Stimulated activated CD4-positive, alpha-beta T cell treated with anti-CD3 and anti-CD28 coated beads, Interleukin-15, amount 100 ng/mL, for 1 hour (primary cell): ENCODE measurements around the gene TMEM98.
"Not testable (repeated sequence)": the region's sequence is repeated elsewhere in the genome, so short reads cannot be mapped to it uniquely, and the experiment has no call there.

Experiments used
- DNase-seq, 2 donors: peaks; one replicate each; pipeline ENCODE4 v3.0.0-alpha.2; 2020; ENCODE audit warnings: low read depth in 1 of 2, low spot score in 1 of 2

Gene TMEM98

DNA sequence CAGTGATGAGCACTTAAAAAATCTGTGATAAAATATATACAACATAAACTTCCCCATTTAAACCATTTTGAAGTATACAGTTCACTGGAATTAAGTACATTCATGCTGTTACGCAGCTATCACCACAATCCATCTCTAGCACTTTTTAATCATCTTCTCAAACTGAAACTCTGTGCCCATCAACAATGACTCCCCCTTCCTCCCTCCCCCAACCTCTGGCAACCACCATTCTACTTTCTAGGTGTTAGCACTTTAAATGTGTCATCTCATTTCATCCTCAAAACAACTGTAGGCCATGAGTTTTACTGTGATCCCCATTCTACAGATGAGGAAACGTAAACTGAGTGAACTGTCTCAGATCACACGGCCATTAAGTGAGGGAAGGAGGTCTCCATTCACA, 13.8 kb upstream of the TMEM98 start:
- DNase-seq, result no peak

DNA sequence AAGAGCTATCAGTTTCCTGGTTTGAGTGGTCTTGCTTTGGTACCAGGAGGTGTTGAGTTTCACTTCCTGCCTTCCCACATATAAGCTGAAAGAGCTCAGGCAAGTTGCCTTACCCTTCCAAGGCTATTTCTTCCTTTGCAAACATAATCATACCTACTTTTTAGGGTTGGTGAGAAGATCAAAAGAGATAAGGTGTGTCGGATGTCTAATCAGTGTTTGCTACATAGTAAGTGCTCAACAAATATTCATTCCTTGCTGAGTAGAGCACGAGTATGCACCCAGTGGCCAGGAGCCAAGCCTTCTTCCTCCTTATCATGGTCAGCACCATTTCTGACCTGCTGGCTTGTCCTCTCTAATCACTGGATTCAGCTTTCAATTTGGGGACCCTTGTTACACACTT, 12.7 kb upstream of the TMEM98 start:
- DNase-seq, result no peak

DNA sequence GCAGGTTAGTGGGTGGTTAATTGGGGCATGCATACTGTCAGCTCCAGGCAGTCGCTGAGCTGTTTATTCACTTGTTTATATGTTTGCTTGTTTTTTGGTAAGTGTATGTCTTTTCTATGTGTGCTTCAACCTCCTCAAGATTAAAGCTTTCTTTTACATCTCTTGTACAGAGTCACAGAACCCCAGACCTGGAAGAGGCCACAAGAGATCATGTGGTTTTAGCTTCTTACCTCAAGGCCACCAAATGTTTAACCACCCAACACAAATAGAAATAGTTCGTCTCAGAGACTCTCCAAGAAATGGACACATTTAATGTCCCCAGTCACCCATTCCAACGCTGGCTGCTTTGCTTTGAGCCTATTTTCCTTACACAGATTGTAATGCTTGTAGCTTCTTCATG, 11.8 kb upstream of the TMEM98 start:
- no peak for DNase-seq

DNA sequence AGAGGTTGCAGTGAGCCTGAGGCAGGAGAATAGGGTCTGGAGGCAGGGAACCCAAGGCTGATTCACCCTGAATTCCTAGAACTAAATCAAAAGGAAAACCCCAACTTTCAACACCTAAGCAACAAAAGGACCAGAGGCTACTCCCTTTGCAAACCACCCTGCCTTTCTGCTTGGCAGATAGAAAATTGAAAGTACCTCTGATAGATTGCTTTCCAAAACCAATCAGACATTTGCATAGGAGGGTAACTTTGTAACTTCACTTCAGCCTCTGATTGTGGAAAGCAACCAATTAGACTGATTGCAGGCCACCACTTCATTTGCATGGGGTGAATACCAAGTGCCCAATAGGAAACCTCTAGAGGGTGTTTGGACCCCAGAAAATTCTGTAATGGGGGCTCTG, 10.9 kb upstream of the TMEM98 start:
- DNase-seq, result no peak

DNA sequence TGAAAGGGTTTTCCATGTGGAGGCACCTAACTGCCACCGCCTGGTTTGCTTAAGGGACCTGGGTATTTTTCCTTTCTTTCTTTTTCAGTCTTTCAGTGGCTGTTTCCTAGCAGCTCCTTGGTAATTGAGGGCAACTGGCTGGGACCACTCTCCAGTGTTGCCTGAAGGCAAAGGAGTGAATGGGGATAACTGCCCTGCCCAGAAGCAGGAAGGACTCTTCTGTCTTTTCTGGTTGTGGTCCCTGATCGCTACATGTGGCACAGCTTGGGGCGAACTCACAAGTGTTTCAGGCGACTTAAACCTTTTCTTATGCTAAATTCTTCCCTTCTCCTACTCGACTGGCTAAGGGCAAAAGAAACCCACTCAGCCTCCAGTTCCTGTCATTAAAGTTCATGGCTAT, 10.1 kb upstream of the TMEM98 start:
- no peak for DNase-seq

DNA sequence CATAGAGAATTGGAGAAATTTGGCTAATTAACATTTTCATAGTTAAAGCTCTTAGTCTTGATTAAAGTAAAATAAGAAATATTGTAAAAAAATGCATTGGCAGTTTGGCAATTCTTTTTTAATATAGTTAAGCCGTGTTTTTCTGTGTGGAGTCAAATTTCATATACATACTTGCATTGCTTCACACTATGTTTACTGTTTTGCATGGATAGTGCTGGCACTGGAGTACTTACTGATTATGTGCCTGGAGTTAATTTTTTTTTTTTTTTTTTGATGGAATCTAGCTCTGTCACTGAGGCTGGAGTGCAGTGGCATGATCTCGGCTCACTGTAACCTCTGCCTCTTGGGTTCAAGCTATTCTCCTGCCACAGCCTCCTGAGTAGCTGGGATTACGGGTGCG, 8.1 kb upstream of the TMEM98 start:
- not testable (repeated sequence) for DNase-seq

DNA sequence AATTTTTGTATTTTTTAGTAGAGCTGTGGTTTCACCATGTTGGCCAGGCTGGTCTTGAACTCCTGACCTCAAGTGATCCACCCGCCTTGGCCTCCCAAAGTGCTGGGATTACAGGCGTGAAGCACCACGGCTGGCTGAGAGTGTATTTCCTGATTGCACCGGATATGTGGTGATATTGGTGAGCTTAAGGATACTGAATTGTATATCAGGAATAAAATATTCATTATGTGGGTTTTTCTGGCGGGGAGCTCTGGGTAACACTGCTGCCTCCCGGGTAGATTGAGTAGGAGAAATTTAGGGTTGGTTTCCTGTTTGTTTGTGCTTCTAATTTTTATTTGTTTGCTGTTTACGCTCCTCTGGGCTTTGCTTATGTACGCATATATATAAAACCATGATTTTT, 7.7 kb upstream of the TMEM98 start:
- DNase-seq, result no peak

DNA sequence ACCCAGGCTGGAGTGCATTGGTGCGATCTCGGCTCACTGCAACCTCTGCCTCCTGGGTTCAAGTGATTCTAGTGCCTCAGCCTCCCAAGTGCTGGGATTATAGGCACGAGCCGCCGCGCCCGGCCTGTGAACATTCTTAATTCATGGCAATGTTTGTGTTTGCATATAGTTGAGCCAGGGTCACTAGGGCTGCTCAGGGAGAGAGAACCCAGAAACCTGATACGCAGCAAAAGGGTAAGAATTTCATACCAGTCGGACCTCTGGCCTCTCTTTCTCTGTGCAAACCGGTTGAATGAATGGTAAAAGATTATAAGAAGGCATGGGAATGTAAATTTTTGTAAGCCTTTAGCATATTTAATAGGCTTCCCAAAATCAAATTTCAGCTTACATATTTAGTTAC, 6.9 kb upstream of the TMEM98 start:
- no peak for DNase-seq

DNA sequence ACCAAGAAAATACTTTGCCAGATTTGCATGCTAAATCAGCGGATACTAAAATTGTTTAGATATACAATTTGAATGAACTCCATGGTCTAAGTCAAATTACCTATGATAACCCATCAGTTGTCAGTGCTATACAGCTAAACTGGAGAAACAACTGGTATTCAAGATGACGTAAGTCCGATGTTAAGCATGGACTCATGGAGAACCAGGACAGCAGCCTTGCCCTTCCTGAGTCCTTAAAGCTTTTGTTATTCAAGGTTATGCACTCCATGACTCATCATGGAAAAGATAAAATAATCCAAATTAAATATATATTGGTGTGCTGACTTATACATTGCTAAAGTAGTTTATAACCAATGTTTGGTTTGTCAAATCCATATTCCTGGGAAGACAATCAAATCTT, 4.0 kb upstream of the TMEM98 start:
- not testable (repeated sequence) for DNase-seq

DNA sequence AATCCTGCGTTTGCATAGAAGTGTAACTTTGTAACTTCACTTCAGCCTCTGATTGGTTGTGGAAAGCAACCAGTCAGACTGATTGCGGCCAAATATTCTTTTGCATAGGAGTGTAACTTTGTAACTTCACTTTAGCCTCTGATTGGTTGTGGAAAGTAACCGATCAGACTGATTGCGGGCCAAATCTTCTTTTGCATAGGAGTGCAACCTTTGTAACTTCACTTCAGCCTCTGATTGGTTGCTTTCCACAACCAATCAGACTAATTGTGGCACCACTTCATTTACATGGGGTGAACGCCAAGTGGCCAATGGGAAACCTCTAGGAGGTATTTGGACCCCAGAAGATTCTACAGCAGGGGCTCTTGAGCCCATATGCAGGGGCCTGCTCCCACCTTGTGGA, 1.8 kb upstream of the TMEM98 start:
- no peak for DNase-seq

DNA sequence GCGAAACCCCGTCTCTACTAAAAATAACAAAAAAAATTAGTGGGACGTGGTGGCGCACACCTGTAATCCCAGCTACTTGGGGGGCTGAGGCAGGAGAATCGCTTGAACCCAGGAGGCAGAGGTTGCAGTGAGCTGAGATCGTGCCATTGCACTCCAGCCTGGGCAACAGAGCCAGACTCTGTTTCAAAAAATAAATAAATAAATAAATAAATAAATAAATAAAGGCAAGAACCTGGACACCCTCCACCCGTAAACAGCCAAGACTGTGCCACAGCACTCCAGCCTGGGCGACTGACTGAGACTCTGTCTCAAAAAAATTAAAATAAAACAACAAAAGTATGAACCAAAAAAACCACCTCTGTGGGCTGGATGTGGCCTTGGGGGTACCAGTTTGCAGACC, 1.2 kb upstream of the TMEM98 start:
- not testable (repeated sequence) for DNase-seq

DNA sequence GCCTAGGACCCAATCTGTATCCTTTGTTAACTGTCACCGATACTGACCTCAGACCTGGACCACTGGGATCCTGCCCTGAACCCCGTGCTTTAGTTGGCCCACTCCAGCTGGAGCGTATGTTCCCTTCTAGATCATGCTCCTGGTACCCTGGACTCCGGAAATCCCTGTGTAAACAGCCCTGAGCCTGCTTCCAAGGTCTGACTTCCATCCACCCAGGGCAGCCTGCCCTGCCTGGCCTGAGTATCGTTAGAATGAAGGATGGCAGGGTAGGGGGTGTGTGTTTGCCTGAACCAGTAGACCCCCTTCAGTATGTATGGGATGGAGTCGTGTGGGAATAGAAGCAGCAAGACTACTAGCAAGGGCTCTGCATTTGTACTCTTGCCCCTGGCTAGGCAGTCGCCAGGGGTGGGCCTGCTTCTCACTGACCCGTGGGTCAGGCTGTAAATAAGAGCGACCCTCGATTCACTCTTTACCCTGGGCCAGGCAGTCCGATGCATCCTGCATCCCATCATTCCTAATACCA, 691 bp upstream of the TMEM98 start:
- no peak for DNase-seq

DNA sequence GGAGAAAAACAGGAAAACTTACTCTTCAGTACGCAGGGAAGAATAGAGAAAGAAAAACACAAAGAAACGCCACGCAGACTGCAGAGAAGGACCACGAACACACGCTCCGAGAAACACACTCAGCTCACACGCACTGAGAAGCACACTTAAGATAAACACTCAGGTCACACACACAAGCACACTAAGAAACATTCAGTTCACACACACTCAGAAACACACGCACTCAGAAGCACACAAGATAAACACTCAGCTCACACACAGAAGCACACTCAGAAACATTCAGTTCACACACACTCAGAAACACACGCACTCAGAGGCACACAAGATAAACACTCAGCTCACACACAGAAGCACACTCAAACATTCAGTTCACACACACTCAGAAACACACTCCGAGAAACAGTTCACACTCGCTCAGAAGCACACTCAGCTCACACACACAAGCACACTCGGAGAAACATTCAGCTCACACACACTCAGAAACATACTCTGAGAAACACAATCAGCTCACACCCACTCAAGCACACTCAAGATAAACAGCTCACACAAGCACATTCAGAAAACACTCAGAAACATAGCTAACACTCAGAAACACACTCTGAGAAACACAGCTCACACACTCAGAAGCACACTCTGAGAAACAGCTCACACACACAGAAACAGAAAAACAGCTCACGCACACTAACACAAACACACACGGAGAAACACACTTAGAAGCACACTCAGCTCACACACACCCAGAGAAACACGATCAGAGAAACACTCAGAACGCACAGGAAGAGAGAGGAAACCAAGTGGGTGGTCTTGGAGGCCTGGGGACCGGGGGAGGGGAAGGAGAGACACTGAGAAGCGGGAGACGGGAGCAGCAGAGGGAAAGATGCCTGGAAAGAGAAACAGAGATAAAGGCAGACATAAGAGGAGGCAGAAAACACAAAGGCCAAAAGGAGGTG, 908 bp downstream of the TMEM98 start:
- DNase-seq, result no peak

DNA sequence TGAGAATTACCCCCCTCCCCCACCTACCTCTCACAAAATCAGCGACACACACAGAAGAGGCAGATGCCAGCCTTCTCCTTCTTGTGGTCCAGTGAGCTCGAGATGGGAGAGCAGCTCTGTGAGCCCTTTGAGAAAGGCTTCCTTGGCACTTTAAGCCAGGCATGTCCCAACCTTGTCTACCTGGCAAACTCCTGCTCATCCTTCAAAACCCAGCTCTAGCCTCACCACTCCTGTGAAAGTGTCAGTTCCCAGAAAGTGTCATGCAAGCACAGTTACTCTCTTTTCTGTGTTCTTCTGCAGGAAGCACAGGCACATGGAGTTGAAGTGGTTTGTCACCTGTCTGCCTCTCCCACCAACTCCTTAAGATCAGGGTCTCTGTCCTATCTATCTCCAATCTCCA, 1.6 kb downstream of the TMEM98 start:
- no peak for DNase-seq

DNA sequence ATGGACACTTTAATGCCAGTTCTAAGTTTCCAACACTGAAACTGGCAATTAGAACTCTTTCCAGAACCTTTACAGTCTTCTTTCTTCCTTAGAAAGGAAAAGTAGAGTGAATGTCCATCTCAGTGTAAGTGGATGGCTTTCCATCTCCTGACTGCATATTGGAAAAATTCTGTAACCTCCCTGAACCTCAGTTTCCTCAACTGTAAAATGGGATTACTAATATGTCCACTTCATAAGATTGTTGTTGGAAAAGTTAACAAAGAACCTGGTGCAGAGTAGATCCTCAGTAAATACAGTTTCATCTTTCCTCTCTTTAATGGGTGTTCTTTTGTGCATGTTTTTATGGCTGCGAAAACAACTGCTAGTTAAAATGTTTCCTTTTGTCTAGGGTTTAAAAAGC, 2.6 kb downstream of the TMEM98 start:
- no peak for DNase-seq

DNA sequence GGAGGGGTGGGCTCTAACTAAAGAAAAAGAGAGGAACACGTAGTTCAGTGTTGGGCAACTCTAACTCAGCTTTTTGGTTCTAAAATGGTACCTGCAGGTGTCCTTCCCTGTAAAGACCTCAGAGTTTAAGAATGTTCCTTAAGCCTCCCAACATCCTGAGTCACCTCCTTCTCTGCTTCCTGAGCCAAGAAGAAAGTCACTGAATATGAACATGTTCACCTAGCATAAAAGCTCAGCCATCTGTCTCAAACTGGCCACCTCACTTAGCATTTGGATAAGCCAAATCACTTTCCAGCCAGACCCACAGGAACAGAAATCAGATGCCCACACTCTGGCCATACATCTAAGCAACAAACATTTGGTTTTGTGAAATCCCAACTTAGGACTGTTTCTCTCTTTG, 3.7 kb downstream of the TMEM98 start:
- no peak for DNase-seq

DNA sequence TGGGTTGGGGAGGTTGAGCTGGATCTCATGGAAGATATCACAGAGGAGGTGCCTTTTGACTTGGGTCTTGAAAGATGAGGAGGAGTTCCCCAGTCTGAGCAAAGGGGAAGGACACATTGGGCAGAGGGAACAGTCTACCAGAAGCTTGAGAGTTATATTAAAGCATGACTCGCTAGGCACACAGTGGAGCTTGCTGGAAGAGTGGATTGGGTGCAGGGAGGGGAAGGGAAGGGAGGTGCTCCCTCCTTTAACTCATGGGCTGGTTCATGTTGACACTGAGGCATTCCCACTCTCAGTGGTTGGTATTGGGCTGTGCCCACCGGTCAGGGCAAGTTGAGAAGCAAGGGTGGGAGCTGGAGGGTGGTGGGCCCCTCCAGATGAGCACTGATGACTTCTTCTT, 5.9 kb downstream of the TMEM98 start:
- DNase-seq, result no peak

DNA sequence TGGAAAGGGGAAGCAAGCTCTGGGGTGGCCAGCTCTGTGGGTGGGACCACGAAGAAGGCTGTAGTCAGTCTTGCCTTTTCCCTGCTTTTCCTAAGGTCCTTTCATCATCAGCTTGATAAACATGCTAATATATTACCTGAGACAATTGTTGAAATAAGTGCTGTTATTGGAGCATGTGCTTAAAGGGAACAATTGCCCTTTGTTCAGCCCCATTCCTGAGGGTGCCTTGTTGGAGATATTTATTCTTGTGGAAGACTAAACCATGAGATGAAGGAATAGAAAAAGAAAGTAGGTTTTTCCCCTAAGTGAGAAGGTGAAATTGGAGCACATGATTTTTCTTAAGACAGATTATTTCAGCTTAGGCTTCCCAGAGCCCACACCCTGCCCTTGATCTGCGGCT, 7.8 kb downstream of the TMEM98 start:
- no peak for DNase-seq

DNA sequence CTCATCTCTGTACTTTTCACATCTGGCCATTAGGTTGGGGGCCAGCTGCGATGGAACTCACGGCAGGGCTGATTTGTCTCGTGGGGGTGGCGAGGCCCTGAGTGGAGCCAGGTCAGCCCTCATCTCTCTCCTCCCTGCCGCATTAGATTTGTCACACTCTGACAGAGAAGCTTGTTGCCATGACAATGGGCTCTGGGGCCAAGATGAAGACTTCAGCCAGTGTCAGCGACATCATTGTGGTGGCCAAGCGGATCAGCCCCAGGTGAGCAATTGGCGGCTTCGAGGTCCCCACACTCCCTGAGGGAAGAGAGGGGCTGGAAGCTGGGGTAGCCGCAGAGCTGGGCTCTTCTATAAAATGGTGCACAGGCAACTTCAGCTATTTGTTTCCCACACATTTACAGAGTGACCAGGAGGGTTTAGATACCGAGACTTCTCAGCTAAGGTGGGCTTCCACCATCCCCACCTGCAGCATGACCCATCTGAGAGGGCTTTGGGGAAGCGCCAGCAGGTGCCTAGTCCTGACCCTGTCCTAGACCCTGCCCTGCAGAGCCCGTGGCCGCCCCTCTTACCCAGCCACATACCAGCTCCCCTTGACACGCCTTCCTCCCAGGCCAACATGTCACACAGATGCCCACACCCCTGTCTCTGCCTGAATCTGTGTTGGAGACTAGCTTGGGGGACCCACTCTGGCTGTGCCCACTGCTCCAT, 8.4 kb downstream of the TMEM98 start:
- no peak for DNase-seq

DNA sequence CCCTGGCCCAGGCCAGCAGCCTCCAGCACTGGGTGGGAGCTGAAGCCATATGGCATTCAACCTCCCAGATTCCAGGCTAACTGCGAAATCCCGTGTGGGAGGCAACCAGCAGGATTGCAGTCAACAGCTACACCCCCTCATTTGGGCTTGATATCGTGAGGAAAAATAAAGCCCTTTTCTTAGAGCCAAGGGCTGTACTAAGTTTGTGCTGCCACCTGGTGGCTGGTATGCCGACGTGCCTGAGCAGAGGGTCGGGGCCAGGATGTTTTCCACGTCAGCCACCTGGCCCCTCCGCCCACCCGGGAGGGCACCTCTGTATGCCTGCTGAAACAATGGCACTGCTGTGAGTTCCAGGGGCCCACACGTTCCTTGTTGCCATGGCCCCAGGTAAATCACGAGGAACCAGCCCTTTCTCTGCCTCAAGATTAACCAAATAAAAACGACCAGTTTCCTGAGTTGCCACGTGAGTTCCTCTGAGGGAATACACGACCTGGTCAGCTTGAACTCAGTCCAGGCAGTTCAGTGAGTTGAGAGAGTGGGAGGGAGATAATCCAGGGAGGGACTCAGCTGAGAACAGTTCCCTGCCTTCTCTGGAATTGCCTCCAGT, 9.0 kb downstream of the TMEM98 start:
- peak; percentile 31 to 42 for DNase-seq

DNA sequence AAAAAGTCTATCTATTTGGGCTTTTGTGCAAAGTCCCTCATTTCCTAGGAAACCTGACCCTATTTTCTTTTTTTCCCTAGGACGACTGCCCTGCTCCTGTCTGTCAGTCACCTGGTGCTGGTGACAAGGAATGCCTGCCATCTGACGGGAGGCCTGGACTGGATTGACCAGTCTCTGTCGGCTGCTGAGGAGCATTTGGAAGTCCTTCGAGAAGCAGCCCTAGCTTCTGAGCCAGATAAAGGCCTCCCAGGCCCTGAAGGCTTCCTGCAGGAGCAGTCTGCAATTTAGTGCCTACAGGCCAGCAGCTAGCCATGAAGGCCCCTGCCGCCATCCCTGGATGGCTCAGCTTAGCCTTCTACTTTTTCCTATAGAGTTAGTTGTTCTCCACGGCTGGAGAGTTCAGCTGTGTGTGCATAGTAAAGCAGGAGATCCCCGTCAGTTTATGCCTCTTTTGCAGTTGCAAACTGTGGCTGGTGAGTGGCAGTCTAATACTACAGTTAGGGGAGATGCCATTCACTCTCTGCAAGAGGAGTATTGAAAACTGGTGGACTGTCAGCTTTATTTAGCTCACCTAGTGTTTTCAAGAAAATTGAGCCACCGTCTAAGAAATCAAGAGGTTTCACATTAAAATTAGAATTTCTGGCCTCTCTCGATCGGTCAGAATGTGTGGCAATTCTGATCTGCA, 12.9 kb downstream of the TMEM98 start:
- no peak for DNase-seq
